Liver (tissue), 3 donors: ENCODE measurements around the gene PJVK.

Experiments
- EGR1 ChIP-seq, 2 donors: IDR thresholded peaks; 2 replicates each; pipeline ENCODE4 v1.6.1; 2016 to 2018; ENCODE audit warnings: antibody characterized with exemption in 2 of 2, low read depth in 2 of 2
- FOXA1 ChIP-seq: IDR thresholded peaks from 2 replicates; pipeline ENCODE4 v1.6.1; 2016; ENCODE audit warnings: antibody characterized with exemption
- GABPA ChIP-seq, 2 donors: IDR thresholded peaks in 1 of 2; conservative IDR thresholded peaks in 1 of 2; 2 replicates each; pipeline ENCODE4 v1.6.1; 2016; ENCODE audit warnings: antibody characterized with exemption in 2 of 2, mild to moderate bottlenecking in 1 of 2, moderate library complexity in 1 of 2
- JUND ChIP-seq, 2 donors: IDR thresholded peaks; 2 replicates each; pipeline ENCODE4 v1.6.1; 2016; ENCODE audit warnings: antibody characterized with exemption in 2 of 2
- NR2F2 ChIP-seq: IDR thresholded peaks from 2 replicates; pipeline ENCODE4 v1.6.1; 2016; ENCODE audit warnings: antibody characterized with exemption
- RAD21 ChIP-seq, 2 donors: IDR thresholded peaks; 2 replicates each; pipeline ENCODE4 v1.6.1; 2016; ENCODE audit warnings: antibody characterized with exemption in 2 of 2, mild to moderate bottlenecking in 2 of 2
- TAF1 ChIP-seq: conservative IDR thresholded peaks from 2 replicates; pipeline ENCODE4 v1.6.1; 2016; ENCODE audit warnings: antibody characterized with exemption, mild to moderate bottlenecking
- YY1 ChIP-seq: IDR thresholded peaks from 2 replicates; pipeline ENCODE4 v1.6.1; 2016; ENCODE audit warnings: antibody characterized with exemption, mild to moderate bottlenecking
- TF ChIP-seq, protein P1 (sequence below): fragments of 150-350 bp; IDR thresholded peaks from 2 replicates; pipeline ENCODE4 v1.5.1; 2017; ENCODE audit warnings: improper control_type of control experiment, low read depth, low read length; ENCODE audit not compliant: missing input control
- TF ChIP-seq, protein P2 (sequence below): IDR thresholded peaks from 2 replicates; pipeline ENCODE4 v1.6.1; 2016; ENCODE audit warnings: antibody characterized with exemption
- TF ChIP-seq, protein P3 (sequence below): IDR thresholded peaks from 2 replicates; pipeline ENCODE4 v1.6.1; 2016; ENCODE audit warnings: antibody characterized with exemption
- TF ChIP-seq, protein P4 (sequence below): IDR thresholded peaks from 2 replicates; pipeline ENCODE4 v1.6.1; 2016; ENCODE audit warnings: antibody characterized with exemption, mild to moderate bottlenecking
- donor health status: healthy.
- donor health status: healthy.

DNA sequence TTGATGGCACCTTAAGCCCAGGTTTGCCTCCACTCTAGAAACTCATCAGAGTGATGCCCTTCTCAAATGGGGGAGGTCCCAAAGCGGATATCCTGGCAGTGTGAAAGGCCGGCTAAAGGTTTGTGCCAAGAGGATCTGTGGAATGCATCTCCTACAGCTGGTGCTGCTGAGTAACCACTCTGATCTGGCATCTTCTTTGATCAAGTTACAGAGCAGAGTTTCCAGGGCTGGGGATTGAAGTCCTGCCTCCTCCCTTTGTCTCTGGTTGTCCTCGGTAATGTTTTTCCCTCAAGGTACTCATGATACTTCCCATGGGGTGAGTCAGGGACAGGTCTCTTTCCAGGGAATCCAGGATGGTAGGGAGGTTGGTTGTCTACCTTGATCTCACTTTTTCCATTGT is 24.8 kb upstream of the PJVK start:
- TF ChIP-seq, protein P1, sequence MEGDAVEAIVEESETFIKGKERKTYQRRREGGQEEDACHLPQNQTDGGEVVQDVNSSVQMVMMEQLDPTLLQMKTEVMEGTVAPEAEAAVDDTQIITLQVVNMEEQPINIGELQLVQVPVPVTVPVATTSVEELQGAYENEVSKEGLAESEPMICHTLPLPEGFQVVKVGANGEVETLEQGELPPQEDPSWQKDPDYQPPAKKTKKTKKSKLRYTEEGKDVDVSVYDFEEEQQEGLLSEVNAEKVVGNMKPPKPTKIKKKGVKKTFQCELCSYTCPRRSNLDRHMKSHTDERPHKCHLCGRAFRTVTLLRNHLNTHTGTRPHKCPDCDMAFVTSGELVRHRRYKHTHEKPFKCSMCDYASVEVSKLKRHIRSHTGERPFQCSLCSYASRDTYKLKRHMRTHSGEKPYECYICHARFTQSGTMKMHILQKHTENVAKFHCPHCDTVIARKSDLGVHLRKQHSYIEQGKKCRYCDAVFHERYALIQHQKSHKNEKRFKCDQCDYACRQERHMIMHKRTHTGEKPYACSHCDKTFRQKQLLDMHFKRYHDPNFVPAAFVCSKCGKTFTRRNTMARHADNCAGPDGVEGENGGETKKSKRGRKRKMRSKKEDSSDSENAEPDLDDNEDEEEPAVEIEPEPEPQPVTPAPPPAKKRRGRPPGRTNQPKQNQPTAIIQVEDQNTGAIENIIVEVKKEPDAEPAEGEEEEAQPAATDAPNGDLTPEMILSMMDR = no peak
- TF ChIP-seq, protein P2, sequence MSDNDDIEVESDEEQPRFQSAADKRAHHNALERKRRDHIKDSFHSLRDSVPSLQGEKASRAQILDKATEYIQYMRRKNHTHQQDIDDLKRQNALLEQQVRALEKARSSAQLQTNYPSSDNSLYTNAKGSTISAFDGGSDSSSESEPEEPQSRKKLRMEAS = no peak
- TF ChIP-seq EGR1 (IDR thresholded peaks at IDR 0.05; ENCODE audit: low read depth in 2 of 2) = no peak
- TF ChIP-seq, protein P3, sequence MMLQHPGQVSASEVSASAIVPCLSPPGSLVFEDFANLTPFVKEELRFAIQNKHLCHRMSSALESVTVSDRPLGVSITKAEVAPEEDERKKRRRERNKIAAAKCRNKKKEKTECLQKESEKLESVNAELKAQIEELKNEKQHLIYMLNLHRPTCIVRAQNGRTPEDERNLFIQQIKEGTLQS = no peak
- TF ChIP-seq GABPA (IDR thresholded peaks at IDR 0.05 in 1 of 2, conservative IDR thresholded peaks at IDR 0.05 in 1 of 2) = no peak
- no peak for TF ChIP-seq FOXA1
- no peak for TF ChIP-seq JUND (IDR thresholded peaks at IDR 0.05)
- no peak for TF ChIP-seq TAF1
- TF ChIP-seq, protein P4, sequence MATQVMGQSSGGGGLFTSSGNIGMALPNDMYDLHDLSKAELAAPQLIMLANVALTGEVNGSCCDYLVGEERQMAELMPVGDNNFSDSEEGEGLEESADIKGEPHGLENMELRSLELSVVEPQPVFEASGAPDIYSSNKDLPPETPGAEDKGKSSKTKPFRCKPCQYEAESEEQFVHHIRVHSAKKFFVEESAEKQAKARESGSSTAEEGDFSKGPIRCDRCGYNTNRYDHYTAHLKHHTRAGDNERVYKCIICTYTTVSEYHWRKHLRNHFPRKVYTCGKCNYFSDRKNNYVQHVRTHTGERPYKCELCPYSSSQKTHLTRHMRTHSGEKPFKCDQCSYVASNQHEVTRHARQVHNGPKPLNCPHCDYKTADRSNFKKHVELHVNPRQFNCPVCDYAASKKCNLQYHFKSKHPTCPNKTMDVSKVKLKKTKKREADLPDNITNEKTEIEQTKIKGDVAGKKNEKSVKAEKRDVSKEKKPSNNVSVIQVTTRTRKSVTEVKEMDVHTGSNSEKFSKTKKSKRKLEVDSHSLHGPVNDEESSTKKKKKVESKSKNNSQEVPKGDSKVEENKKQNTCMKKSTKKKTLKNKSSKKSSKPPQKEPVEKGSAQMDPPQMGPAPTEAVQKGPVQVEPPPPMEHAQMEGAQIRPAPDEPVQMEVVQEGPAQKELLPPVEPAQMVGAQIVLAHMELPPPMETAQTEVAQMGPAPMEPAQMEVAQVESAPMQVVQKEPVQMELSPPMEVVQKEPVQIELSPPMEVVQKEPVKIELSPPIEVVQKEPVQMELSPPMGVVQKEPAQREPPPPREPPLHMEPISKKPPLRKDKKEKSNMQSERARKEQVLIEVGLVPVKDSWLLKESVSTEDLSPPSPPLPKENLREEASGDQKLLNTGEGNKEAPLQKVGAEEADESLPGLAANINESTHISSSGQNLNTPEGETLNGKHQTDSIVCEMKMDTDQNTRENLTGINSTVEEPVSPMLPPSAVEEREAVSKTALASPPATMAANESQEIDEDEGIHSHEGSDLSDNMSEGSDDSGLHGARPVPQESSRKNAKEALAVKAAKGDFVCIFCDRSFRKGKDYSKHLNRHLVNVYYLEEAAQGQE = no peak
- TF ChIP-seq YY1 = no peak
- TF ChIP-seq NR2F2 = no peak
- TF ChIP-seq RAD21 (IDR thresholded peaks at IDR 0.05) = no peak
